GM12872 (cell line): ENCODE measurements around the gene IFT20.

Experiments
- CTCF ChIP-seq: IDR thresholded peaks from 3 replicates; pipeline ENCODE4 v1.5.1; 2011; ENCODE audit warnings: low read depth, mild to moderate bottlenecking, low read length, moderate library complexity; ENCODE audit not compliant: insufficient read depth

IFT20 gene

GRCh38 chr17:28291780-28292330, 43.4 kb downstream of the IFT20 start:
- no peak for TF ChIP-seq CTCF

GRCh38 chr17:28290703-28291102, 44.6 kb downstream of the IFT20 start:
- no peak for TF ChIP-seq CTCF

GRCh38 chr17:28285965-28286364, 49.3 kb downstream of the IFT20 start:
- TF ChIP-seq CTCF: no peak

- no peak for TF ChIP-seq CTCF
These were observed 52.7 kb downstream of the IFT20 start for GRCh38 chr17:28282596-28282995.

- TF ChIP-seq CTCF: no peak
These were observed 54.4 kb downstream of the IFT20 start for GRCh38 chr17:28280826-28281225.

- no peak for TF ChIP-seq CTCF
These were observed 55.9 kb downstream of the IFT20 start for GRCh38 chr17:28279411-28279810.
